KMS-11 (cell line): Measurements from ENCODE around the gene UGT2B28.
"Not testable (repeated sequence)": the region's sequence is repeated elsewhere in the genome, so short reads cannot be mapped to it uniquely, and the experiment has no call there.

Source experiments
- H2AFZ ChIP-seq: fragments of 200-600 bp; sonication (generic); 2 replicates; pipeline ENCODE4 v1.6.1; 2016; ENCODE audit warnings: antibody characterized with exemption, mixed run types, low read depth
- H3K27ac ChIP-seq: fragments of 200-600 bp; sonication (generic); 2 replicates; pipeline ENCODE4 v1.6.1; 2016; ENCODE audit warnings: mild to moderate bottlenecking, mixed run types
- H3K27me3 ChIP-seq: fragments of 200-600 bp; sonication (generic); 2 replicates; pipeline ENCODE4 v1.6.1; 2017; ENCODE audit warnings: mild to moderate bottlenecking, low read depth, mixed run types, moderate library complexity; ENCODE audit not compliant: insufficient read depth
- H3K36me3 ChIP-seq: fragments of 200-600 bp; sonication (generic); 2 replicates; pipeline ENCODE4 v1.6.1; 2017; ENCODE audit warnings: mild to moderate bottlenecking, mixed run types; ENCODE audit not compliant: insufficient read depth
- H3K4me1 ChIP-seq: fragments of 200-600 bp; sonication (generic); 2 replicates; pipeline ENCODE4 v1.6.1; 2016; ENCODE audit warnings: mild to moderate bottlenecking, low read depth, mixed run types; ENCODE audit not compliant: poor library complexity, severe bottlenecking
- H3K4me2 ChIP-seq: fragments of 200-600 bp; sonication (generic); 2 replicates; pipeline ENCODE4 v1.7.0; 2016; ENCODE audit warnings: mild to moderate bottlenecking, mixed run types
- H3K4me3 ChIP-seq: fragments of 200-600 bp; sonication (generic); IDR thresholded peaks from 2 replicates; pipeline ENCODE4 v1.6.1; 2017; ENCODE audit warnings: low read depth, low read length, mixed read lengths; ENCODE audit not compliant: insufficient read depth
- H3K79me2 ChIP-seq: fragments of 200-600 bp; sonication (generic); 2 replicates; pipeline ENCODE4 v1.6.1; 2016; ENCODE audit warnings: low read depth, mixed run types; ENCODE audit not compliant: insufficient read depth
- H3K9ac ChIP-seq: fragments of 200-600 bp; sonication (generic); 2 replicates; pipeline ENCODE4 v1.6.1; 2016; ENCODE audit warnings: mild to moderate bottlenecking, mixed run types
- H4K20me1 ChIP-seq: fragments of 200-600 bp; sonication (generic); 2 replicates; pipeline ENCODE4 v1.6.1; 2016; ENCODE audit warnings: mild to moderate bottlenecking, mixed run types; ENCODE audit not compliant: insufficient read depth
- TF ChIP-seq, protein P1 (sequence below): fragments of 200-600 bp; sonication (generic); conservative IDR thresholded peaks from 2 replicates; pipeline ENCODE4 v1.6.1; 2017; ENCODE audit warnings: low read depth, mild to moderate bottlenecking, antibody characterized with exemption, low read length, moderate library complexity, mixed read lengths

The UGT2B28 gene

DNA sequence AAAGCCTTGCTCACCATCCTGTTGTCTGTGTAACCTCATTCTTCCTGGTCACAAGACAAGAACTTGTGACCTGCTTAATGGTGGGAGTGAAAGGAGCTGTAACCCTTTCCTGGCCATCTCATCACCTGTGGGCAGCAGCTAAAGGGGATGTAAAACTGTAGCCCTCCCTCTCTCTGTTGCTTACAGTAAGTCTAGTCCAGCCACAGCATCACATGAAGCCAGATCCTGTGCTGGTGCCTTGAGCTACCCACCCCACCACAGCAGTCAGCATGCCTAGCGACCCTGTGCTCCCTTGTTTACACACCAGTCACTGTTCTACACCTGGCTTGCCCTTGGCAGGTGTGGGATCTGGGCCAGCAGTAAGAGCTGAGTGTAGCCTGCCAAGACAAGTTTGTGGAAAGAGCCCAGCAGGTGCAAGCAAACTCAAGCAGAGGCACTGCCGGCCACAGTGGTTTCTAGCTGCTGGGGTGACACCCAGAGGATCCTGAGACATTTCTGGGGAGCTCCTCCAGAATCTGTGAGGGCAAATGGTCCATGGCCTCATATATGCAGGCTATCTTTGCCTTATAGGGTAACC lies 41.0 kb downstream of the UGT2B28 start:
- peak overlapping the region; percentile 76 for H3K27ac ChIP-seq
- no peak overlapping the region for H3K4me3 ChIP-seq
- TF ChIP-seq, protein P1, sequence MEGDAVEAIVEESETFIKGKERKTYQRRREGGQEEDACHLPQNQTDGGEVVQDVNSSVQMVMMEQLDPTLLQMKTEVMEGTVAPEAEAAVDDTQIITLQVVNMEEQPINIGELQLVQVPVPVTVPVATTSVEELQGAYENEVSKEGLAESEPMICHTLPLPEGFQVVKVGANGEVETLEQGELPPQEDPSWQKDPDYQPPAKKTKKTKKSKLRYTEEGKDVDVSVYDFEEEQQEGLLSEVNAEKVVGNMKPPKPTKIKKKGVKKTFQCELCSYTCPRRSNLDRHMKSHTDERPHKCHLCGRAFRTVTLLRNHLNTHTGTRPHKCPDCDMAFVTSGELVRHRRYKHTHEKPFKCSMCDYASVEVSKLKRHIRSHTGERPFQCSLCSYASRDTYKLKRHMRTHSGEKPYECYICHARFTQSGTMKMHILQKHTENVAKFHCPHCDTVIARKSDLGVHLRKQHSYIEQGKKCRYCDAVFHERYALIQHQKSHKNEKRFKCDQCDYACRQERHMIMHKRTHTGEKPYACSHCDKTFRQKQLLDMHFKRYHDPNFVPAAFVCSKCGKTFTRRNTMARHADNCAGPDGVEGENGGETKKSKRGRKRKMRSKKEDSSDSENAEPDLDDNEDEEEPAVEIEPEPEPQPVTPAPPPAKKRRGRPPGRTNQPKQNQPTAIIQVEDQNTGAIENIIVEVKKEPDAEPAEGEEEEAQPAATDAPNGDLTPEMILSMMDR: no peak
- no peaks in the 10 kb centered on the region for H3K27me3 ChIP-seq
- H4K20me1 ChIP-seq: no peaks in the 10 kb centered on the region
- no peaks in the 10 kb centered on the region for H3K36me3 ChIP-seq
- no peaks in the 10 kb centered on the region for H3K79me2 ChIP-seq
- H2AFZ ChIP-seq: peak overlapping the region; percentile 63; the same call in 1 of the 2 replicates
- H3K9ac ChIP-seq: peak overlapping the region; percentile 21; the same call in 1 of the 2 replicates
- H3K4me2 ChIP-seq: peak overlapping the region; percentile 96
- H3K4me1 ChIP-seq: peaks cover 38% of the 10 kb centered on the region

GRCh38 chr4:69322055-69322454 lies 41.8 kb downstream of the UGT2B28 start:
- Histone ChIP-seq H2AFZ (peak overlapping the region; percentile 63), H3K36me3 (no peaks in the 10 kb centered on the region), H3K27ac (peak overlapping the region; percentile 76), H3K4me3 (no peak overlapping the region), H3K9ac (peak overlapping the region; percentile 21), H3K4me1 (peaks cover 38% of the 10 kb centered on the region), H3K4me2 (peak overlapping the region; percentile 96), H3K79me2 (no peaks in the 10 kb centered on the region), H4K20me1 (no peaks in the 10 kb centered on the region), H3K27me3 (no peaks in the 10 kb centered on the region)
- TF ChIP-seq, protein P1: no peak

- Histone ChIP-seq H3K4me2 (no peak overlapping the region), H3K4me3 (no peak overlapping the region), H4K20me1 (no peaks in the 10 kb centered on the region), H2AFZ (no peak overlapping the region), H3K27ac (no peak overlapping the region), H3K9ac (no peak overlapping the region), H3K4me1 (peaks cover 35% of the 10 kb centered on the region), H3K36me3 (no peaks in the 10 kb centered on the region), H3K27me3 (no peaks in the 10 kb centered on the region), H3K79me2 (no peaks in the 10 kb centered on the region)
- TF ChIP-seq, protein P1: peak; percentile 35
Observed at GRCh38 chr4:69323284-69323683, 43.0 kb downstream of the UGT2B28 start.

DNA sequence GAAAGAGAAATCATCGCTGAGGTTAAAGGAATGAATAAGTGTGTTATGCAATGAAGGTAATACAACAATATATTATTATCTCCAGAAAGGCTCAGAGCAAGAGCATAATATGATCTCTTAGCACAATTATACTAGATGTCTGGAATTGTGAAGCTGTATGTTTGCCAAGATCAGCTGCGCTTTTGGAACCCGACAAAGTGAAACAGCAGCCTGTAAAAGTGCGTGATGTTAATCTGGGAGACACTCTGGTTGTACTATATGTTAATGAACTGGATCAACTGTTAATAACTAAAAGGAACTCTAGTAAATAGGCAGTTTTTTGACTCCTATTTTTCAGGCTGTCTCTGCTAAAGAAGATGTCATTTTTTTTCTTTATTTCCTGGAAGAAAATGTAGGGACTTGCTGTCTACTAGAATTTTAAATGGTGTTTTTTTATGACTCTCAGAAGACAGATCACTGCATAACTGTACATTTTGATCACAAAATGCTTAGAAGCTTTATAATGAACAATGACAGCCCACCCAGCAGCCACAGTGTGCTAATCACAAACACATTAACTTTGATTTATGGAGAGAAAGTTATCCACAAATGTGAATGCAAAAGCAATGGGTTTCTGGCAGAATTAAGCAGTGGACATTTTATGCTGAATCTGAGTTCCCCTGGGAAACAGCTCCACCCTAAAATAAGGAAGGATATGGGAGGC lies 50.2 kb downstream of the UGT2B28 start:
- no peak overlapping the region for H3K4me2 ChIP-seq
- no peak overlapping the region for H3K4me3 ChIP-seq
- H3K4me1 ChIP-seq: no peaks in the 10 kb centered on the region
- no peaks in the 10 kb centered on the region for H3K79me2 ChIP-seq
- no peaks in the 10 kb centered on the region for H3K27me3 ChIP-seq
- no peak overlapping the region for H2AFZ ChIP-seq
- no peaks in the 10 kb centered on the region for H4K20me1 ChIP-seq
- no peaks in the 10 kb centered on the region for H3K36me3 ChIP-seq
- no peak overlapping the region for H3K9ac ChIP-seq
- TF ChIP-seq, protein P1: no peak
- no peak overlapping the region for H3K27ac ChIP-seq

GRCh38 chr4:69331304-69331703 lies 51.0 kb downstream of the UGT2B28 start:
- H3K4me1 ChIP-seq, H3K4me2 ChIP-seq, H3K36me3 ChIP-seq, H3K79me2 ChIP-seq, H4K20me1 ChIP-seq, H3K27me3 ChIP-seq, H3K9ac ChIP-seq, H2AFZ ChIP-seq, H3K27ac ChIP-seq, H3K4me3 ChIP-seq: not testable (repeated sequence)
